K562 (cell line): Measurements from ENCODE around the gene ZNF609. TPM values are rescaled to one million over a fixed set of nuclear protein-coding genes. Genes with fewer than 3 reads are reported as not detected.

Experiments used
- ATAC-seq: fragments of 200-7000 bp; cut with Tn5 transposase; 3 replicates; pipeline ENCODE4 v1.9.1; 2020; ENCODE audit warnings: moderate library complexity
- BruUV-seq: library from RNA; stranded (reverse); fragments of 400-500 nt; replicated peaks from 2 replicates; lab custom pipeline; 2021; lab: Mats Ljungman, UMichigan
- CTCF ChIA-PET: fragments of 300-600 bp; formaldehyde crosslinking; extraction: SDS; loops from one replicate; lab custom pipeline; 2021; ENCODE audit warnings: low intra/inter-chr PET ratio; lab: Yijun Ruan, JAX
- POLR2A ChIA-PET: fragments of 300-600, 350-650 bp; sonication (Branson Sonifier 250); formaldehyde crosslinking; extraction: SDS; loops from one replicate; lab custom pipeline; 2021; ENCODE audit warnings: antibody characterized with exemption, inconsistent platforms; lab: Yijun Ruan, JAX
- DNase-seq, 4 experiments: peaks; one replicate each; pipeline versions ENCODE4 v3.0.0 to v3.0.0-alpha.2; 2011 to 2018; ENCODE audit warnings: low spot score in 3 of 4, mixed read lengths in 3 of 4; ENCODE audit errors: extremely low read depth in 1 of 4
- FAIRE-seq: peaks from 2 replicates; lab custom pipeline; 2011; peaks lifted over from hg19 to GRCh38; lab: Jason Lieb, UNC
- H2AFZ ChIP-seq: 2 replicates; pipeline ENCODE4 v1.6.0; 2011; ENCODE audit warnings: low read depth, low read length, control low read depth, inconsistent platforms
- H3K27ac ChIP-seq: fragments of 200-600 bp; 3 replicates; pipeline ENCODE4 v1.8.0; 2011; ENCODE audit warnings: low read depth, mild to moderate bottlenecking, control low read depth, inconsistent platforms, low read length, moderate library complexity, mixed read lengths; ENCODE audit errors: extremely low read depth
- H3K27me3 ChIP-seq, 2 experiments: fragments of 300-600 bp in 1 of 2; 2 replicates in 1 of 2; 3 replicates in 1 of 2; pipeline versions ENCODE4 v1.6.0 to v1.8.0; 2011; ENCODE audit warnings: inconsistent platforms in 2 of 2, low read length in 2 of 2, mild to moderate bottlenecking in 1 of 2, mixed read lengths in 1 of 2, moderate library complexity in 1 of 2; ENCODE audit not compliant: control insufficient read depth in 2 of 2, insufficient read depth in 2 of 2
- H3K36me3 ChIP-seq: fragments of 300-600 bp; 3 replicates; pipeline ENCODE4 v1.8.0; 2011; ENCODE audit warnings: mild to moderate bottlenecking, low read length, inconsistent platforms; ENCODE audit not compliant: control insufficient read depth, insufficient read depth
- H3K4me1 ChIP-seq, 2 experiments: fragments of 200-600 bp in 1 of 2; replicated peaks in 1 of 2; 2 replicates in 1 of 2; 3 replicates in 1 of 2; pipeline versions ENCODE4 v1.5.1 to v1.8.0; 2011; ENCODE audit warnings: inconsistent platforms in 2 of 2, low read length in 2 of 2, mild to moderate bottlenecking in 1 of 2, mixed read lengths in 1 of 2, moderate library complexity in 1 of 2; ENCODE audit not compliant: control insufficient read depth in 2 of 2, insufficient read depth in 2 of 2
- H3K4me2 ChIP-seq: 2 replicates; pipeline ENCODE4 v1.6.1; 2011; ENCODE audit warnings: low read length, control low read depth, inconsistent platforms, mixed read lengths; ENCODE audit not compliant: insufficient read depth
- H3K4me3 ChIP-seq: fragments of 200-600 bp; sonication (generic), shearing (Covaris generic); 2 replicates; pipeline ENCODE4 v1.5.1; 2016; ENCODE audit warnings: control low read depth, inconsistent platforms
- H3K79me2 ChIP-seq: fragments of 200-600 bp; 3 replicates; pipeline ENCODE4 v1.8.0; 2011; ENCODE audit warnings: low read length, inconsistent platforms; ENCODE audit not compliant: control insufficient read depth, insufficient read depth
- H3K9ac ChIP-seq, 2 experiments: 2 replicates each; pipeline versions ENCODE4 v1.6.0 to v1.6.1; 2011; ENCODE audit warnings: low read depth in 2 of 2, low read length in 2 of 2, control low read depth in 1 of 2, inconsistent platforms in 1 of 2, mild to moderate bottlenecking in 1 of 2, mixed read lengths in 1 of 2; ENCODE audit not compliant: insufficient read depth in 1 of 2
- H3K9me1 ChIP-seq: one replicate; pipeline ENCODE4 v1.6.0; 2011; ENCODE audit warnings: inconsistent platforms, mild to moderate bottlenecking, low read length, moderate library complexity; ENCODE audit not compliant: control insufficient read depth, insufficient read depth
- H3K9me3 ChIP-seq: replicated peaks from 2 replicates; pipeline ENCODE4 v1.5.1; 2011; ENCODE audit warnings: low read depth, low read length, inconsistent platforms; ENCODE audit not compliant: control insufficient read depth, insufficient read depth
- H4K20me1 ChIP-seq: replicated peaks from 2 replicates; pipeline ENCODE4 v1.6.1; 2011; ENCODE audit warnings: low read length, inconsistent platforms, mixed read lengths; ENCODE audit not compliant: control insufficient read depth, insufficient read depth
- CEBPB ChIP-seq: fragments of 450-650 bp; IDR thresholded peaks from 2 replicates; pipeline ENCODE4 v1.6.1; 2016; ENCODE audit warnings: missing genetic modification characterization, missing compliant biosample characterization
- ELF4 ChIP-seq: fragments of 450-650 bp; formaldehyde crosslinking; IDR thresholded peaks from 2 replicates; pipeline ENCODE4 v1.4.0; 2022; ENCODE audit warnings: missing genetic modification characterization
- FOXA3 ChIP-seq, 2 experiments: fragments of 450-650 bp in 1 of 2; sonication (generic) in 1 of 2; formaldehyde crosslinking; IDR thresholded peaks in 1 of 2; conservative IDR thresholded peaks in 1 of 2; 2 replicates each; pipeline versions ENCODE4 v1.4.0 to v1.8.0; 2020 to 2022; ENCODE audit warnings: mild to moderate bottlenecking in 2 of 2, missing genetic modification reagents in 1 of 2
- HSF4 ChIP-seq: fragments of 250-450 bp; sonication (Bioruptor Pico); IDR thresholded peaks from 2 replicates; pipeline ENCODE4 v2.1.2; 2022; ENCODE audit warnings: mild to moderate bottlenecking, moderate library complexity, borderline replicate concordance
- KAT8 ChIP-seq: fragments of 450-650 bp; IDR thresholded peaks from 2 replicates; pipeline ENCODE4 v1.6.1; 2016; ENCODE audit warnings: low read depth, mild to moderate bottlenecking
- PTTG1 ChIP-seq: fragments of 450-650 bp; IDR thresholded peaks from 2 replicates; pipeline ENCODE4 v1.6.1; 2016; ENCODE audit warnings: low read depth, mild to moderate bottlenecking, missing genetic modification characterization, missing compliant biosample characterization
- SIN3B ChIP-seq: fragments of 450-650 bp; IDR thresholded peaks from 2 replicates; pipeline ENCODE4 v1.6.1; 2017; ENCODE audit warnings: low read depth, mild to moderate bottlenecking, moderate library complexity
- TCF3 ChIP-seq: sonication (generic); formaldehyde crosslinking; IDR thresholded peaks from 2 replicates; pipeline ENCODE4 v1.4.0; 2020; ENCODE audit warnings: mild to moderate bottlenecking, missing genetic modification reagents
- TRIM24 ChIP-seq, 2 experiments: fragments of 450-650 bp; IDR thresholded peaks; 2 replicates each; pipeline ENCODE4 v1.6.1; 2016
- TRIM28 ChIP-seq: fragments of 450-650 bp; IDR thresholded peaks from 2 replicates; pipeline ENCODE4 v1.6.1; 2017
- ZNF780A ChIP-seq: fragments of 250-450 bp; sonication (Bioruptor Pico); IDR thresholded peaks from 2 replicates; pipeline ENCODE4 v1.5.0; 2021; ENCODE audit warnings: mild to moderate bottlenecking
- WGBS: fragments of 100-300 bp; shearing (Covaris generic); methylation state at CpG from one replicate; pipeline ENCODE4 v1.1.6; 2016; ENCODE audit warnings: low coverage, mixed read lengths; ENCODE audit not compliant: insufficient coverage; ENCODE audit errors: missing lambda C conversion rate; 5-methylcytosine and 5-hydroxymethylcytosine counted together
- in situ Hi-C: fragments of 300-500 bp; cut with MboI; formaldehyde crosslinking; loops from 4 replicates; pipeline ENCODE4 v1.15.0; 2018; ENCODE audit warnings: inconsistent platforms, mixed read lengths
- intact Hi-C: fragments of 100-400 bp; cut with micrococcal nuclease; formaldehyde crosslinking; loops from 2 replicates; pipeline ENCODE4 v1.14.2; 2022
- polyA plus RNA-seq, 8 experiments: library from polyadenylated mRNA; depleted of rRNA in 4 of 8; stranded (reverse) in 5 of 8; unstranded in 3 of 8; fragments of >200 nt; fragmentation: Nextera tagmentation in 2 of 8; fragmentation: Illumina TruSeq in 1 of 8; extraction: Ambion mirVana in 2 of 8; extraction: Trizol in 1 of 8; gene quantifications; 2 replicates each; pipeline versions ENCODE4 v1.2.1 to v1.2.3, GENCODE V29; 2011 to 2014; ENCODE audit warnings: inconsistent platforms in 1 of 8, missing spikeins in 1 of 8
- total RNA-seq, 7 experiments: library from RNA; depleted of rRNA in 6 of 7; stranded (reverse); fragments of >200 nt in 6 of 7; fragmentation: Illumina TruSeq in 2 of 7; extraction: Trizol in 2 of 7; gene quantifications; 2 replicates each; pipeline versions ENCODE4 v1.2.1 to v1.2.3, GENCODE V29; 2011 to 2021; ENCODE audit warnings: low replicate concordance in 1 of 7
- TF ChIP-seq, protein P1 (sequence below): fragments of 250-450 bp; sonication (Bioruptor Pico); IDR thresholded peaks from 2 replicates; pipeline ENCODE4 v1.5.0; 2021; ENCODE audit warnings: mild to moderate bottlenecking, moderate library complexity
- TF ChIP-seq, protein P2 (sequence below): sonication (generic); formaldehyde crosslinking; IDR thresholded peaks from 2 replicates; pipeline ENCODE4 v1.8.1; 2022; ENCODE audit warnings: missing genetic modification reagents
- TF ChIP-seq, protein P3 (sequence below): fragments of 450-650 bp; IDR thresholded peaks from 2 replicates; pipeline ENCODE4 v1.6.1; 2016; ENCODE audit warnings: antibody characterized with exemption

The ZNF609 gene
- total and polyA plus RNA-seq, 9 of the 15 experiments (the other 6 are each of a cell fraction or from before 2014, with no cell fraction given), result 3.0 to 38.7 (median 17.8) TPM

DNA sequence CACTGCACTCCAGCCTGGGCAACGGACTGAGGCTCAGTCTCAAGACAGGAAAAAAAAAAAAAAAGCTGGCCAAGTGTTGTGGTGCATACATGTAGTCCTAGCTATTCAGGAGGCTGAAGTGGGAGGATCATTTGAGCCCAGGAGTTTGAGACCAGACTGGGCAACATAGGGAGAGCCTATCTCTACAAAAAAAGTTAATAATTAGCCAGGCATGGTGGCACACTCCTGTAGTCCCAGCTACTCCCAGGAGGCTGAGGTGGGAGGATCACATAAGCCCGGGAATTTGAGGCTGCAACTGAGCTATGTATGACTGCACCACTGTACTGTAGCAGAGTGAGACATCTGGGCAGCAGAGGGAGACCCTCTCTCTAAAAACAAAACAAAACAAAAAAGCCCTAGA, 256.1 kb downstream of the ZNF609 start:
- H3K79me2 ChIP-seq, result no peaks in the 10 kb centered on the region
- no peak overlapping the region for H3K4me3 ChIP-seq
- DNase-seq, result no peak
- no peak overlapping the region for H3K9ac ChIP-seq
- intact Hi-C loops, result no loop called here
- H3K4me1 ChIP-seq, result peaks cover 0 to 7% of the 10 kb centered on the region in 2 experiments; a peak in 2 of 5 replicates
- FAIRE-seq, result no peak
- no peaks in the 10 kb centered on the region for H3K36me3 ChIP-seq
- ATAC-seq, result no peak
- no peaks in the 10 kb centered on the region for H3K9me3 ChIP-seq
- 10% methylated on average over 2 of the region's 2 CpGs for WGBS
- in situ Hi-C loops, result no loop called here
- BruUV-seq, result no TSS peak
- no peaks in the 10 kb centered on the region for H3K27me3 ChIP-seq
- H4K20me1 ChIP-seq, result no peaks in the 10 kb centered on the region
- TF ChIP-seq KAT8 (no peak), ELF4 (CRISPR knock-in tag) (no peak), CEBPB (tag) (no peak), PTTG1 (tag) (no peak), HSF4 (CRISPR knock-in tag) (no peak), TCF3 (no peak), SIN3B (no peak), TRIM28 (no peak), FOXA3 (CRISPR knock-in tag; conservative IDR thresholded peaks at IDR 0.05 in 1 of 2, IDR thresholded peaks at IDR 0.05 in 1 of 2) (no peak), ZNF780A (CRISPR knock-in tag) (no peak), TRIM24 (IDR thresholded peaks at IDR 0.05) (no peak)
- TF ChIP-seq, protein P1, sequence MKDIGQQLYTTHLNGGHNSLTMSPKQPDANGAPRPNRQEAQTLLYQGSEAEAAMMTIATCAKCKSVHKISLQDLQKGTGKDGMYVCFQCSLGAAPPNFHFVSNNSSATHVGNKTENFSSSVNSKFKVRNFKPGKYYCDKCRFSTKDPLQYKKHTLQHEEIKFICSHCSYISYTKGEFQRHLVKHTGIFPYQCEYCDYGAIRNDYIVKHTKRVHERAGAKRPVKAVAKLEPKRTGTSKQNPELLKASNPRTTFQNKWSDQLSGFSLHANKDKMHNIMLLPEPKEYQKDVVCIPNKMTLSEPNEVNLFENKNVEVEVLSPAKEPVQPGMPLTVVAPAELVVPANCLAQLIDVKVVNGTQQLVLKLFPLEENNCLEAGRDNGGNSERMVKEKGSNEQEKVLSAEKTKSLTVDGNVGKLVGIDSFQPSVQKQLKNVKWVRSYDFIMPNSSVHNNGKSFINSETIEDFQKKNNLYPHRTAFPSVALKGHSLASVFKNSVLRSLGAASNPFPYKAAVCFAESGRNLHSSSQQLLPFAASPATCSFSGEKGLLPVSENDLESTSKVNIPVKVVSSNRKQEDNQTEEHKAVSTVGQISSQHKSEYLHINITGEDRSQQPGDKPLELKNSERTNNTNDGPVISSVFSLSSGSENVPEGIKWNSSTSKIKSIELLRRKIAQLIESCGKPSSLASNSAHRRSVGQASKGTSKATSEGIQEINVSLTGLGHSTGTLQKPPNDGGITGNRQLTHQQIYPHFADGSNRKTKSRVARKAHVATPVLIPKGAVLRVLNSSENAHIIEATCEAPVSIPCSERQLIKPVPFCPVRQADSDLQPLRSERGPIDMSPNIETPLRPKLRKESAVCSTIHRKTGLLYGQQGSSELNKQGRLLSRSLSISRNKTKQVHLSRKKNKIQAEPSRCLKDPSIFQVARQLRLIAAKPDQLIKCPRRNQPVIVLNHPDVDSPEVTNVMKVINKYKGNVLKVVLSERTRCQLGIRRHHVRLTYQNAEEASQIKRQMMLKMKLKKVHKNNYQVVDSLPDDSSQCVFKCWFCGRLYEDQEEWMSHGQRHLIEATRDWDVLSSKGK (CRISPR knock-in tag), result no peak
- TF ChIP-seq, protein P2, sequence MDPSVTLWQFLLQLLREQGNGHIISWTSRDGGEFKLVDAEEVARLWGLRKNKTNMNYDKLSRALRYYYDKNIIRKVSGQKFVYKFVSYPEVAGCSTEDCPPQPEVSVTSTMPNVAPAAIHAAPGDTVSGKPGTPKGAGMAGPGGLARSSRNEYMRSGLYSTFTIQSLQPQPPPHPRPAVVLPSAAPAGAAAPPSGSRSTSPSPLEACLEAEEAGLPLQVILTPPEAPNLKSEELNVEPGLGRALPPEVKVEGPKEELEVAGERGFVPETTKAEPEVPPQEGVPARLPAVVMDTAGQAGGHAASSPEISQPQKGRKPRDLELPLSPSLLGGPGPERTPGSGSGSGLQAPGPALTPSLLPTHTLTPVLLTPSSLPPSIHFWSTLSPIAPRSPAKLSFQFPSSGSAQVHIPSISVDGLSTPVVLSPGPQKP (CRISPR knock-in tag), result no peak
- TF ChIP-seq, protein P3, sequence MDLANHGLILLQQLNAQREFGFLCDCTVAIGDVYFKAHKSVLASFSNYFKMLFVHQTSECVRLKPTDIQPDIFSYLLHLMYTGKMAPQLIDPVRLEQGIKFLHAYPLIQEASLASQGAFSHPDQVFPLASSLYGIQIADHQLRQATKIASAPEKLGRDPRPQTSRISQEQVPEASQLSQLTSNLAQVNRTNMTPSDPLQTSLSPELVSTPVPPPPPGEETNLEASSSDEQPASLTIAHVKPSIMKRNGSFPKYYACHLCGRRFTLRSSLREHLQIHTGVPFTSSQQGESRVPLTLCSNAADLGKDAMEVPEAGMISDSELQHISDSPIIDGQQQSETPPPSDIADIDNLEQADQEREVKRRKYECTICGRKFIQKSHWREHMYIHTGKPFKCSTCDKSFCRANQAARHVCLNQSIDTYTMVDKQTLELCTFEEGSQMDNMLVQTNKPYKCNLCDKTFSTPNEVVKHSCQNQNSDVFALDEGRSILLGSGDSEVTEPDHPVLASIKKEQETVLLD, result no peak
- no peaks in the 10 kb centered on the region for H3K9me1 ChIP-seq
- H2AFZ ChIP-seq, result no peak overlapping the region
- CTCF ChIA-PET, result no interaction called here
- no peak overlapping the region for H3K27ac ChIP-seq
- POLR2A ChIA-PET, result interaction anchor here (0.6 to 1.2 kb wide), 3 partner anchors 12 to 61 kb away, joined by 3 to 6 read pairs (median 3); no protein-coding TSS in a partner anchor
- H3K4me2 ChIP-seq, result no peak overlapping the region
